ENCODE measurements around the gene GNG7.
"Not testable (repeated sequence)": the region's sequence is repeated elsewhere in the genome, so short reads cannot be mapped to it uniquely, and the experiment has no call there.

The GNG7 gene

GRCh38 chr19:2609034-2609388 lies 93.5 kb downstream of the GNG7 start:
- not testable (repeated sequence) for DNase-seq (ENCODE audit: low read depth, low spot score); H3K27ac ChIP-seq

- H3K27ac ChIP-seq: no peak overlapping the region
- no peak for DNase-seq (ENCODE audit: low read depth, low spot score)
Measured at GRCh38 chr19:2608602-2608922, 93.9 kb downstream of the GNG7 start.

- DNase-seq (ENCODE audit: low read depth, low spot score): no peak
- H3K27ac ChIP-seq: no peak overlapping the region
Measured at GRCh38 chr19:2607712-2608601, 94.5 kb downstream of the GNG7 start.

- DNase-seq (ENCODE audit: low read depth, low spot score); H3K27ac ChIP-seq: not testable (repeated sequence)
Measured at GRCh38 chr19:2606774-2607173, 95.7 kb downstream of the GNG7 start.

GRCh38 chr19:2605889-2606288 lies 96.6 kb downstream of the GNG7 start:
- H3K27ac ChIP-seq; DNase-seq (ENCODE audit: low read depth, low spot score): not testable (repeated sequence)

- no peak overlapping the region for H3K27ac ChIP-seq
- no peak for DNase-seq (ENCODE audit: low read depth, low spot score)
Measured at GRCh38 chr19:2604747-2605329, 97.7 kb downstream of the GNG7 start.

GRCh38 chr19:2603334-2603733 lies 99.2 kb downstream of the GNG7 start:
- no peak for DNase-seq (ENCODE audit: low read depth, low spot score)
- H3K27ac ChIP-seq: no peak overlapping the region

GRCh38 chr19:2602391-2603181 lies 99.9 kb downstream of the GNG7 start:
- no peak overlapping the region for H3K27ac ChIP-seq

GRCh38 chr19:2600914-2601870 lies 101.3 kb downstream of the GNG7 start:
- no peak for DNase-seq (ENCODE audit: low read depth, low spot score)
- H3K27ac ChIP-seq: no peak overlapping the region

More at GRCh38 chr19:2602391-2603181, 99.9 kb downstream of the GNG7 start:
- DNase-seq (ENCODE audit: low read depth, low spot score): no peak

- H3K27ac ChIP-seq: no peak overlapping the region
- DNase-seq (ENCODE audit: low read depth, low spot score): no peak
Measured at GRCh38 chr19:2594319-2594718, 108.2 kb downstream of the GNG7 start.

GRCh38 chr19:2592824-2593223 lies 109.7 kb downstream of the GNG7 start:
- no peak for DNase-seq (ENCODE audit: low read depth, low spot score)

GRCh38 chr19:2591537-2592291 lies 110.8 kb downstream of the GNG7 start:
- no peak overlapping the region for H3K27ac ChIP-seq
- DNase-seq (ENCODE audit: low read depth, low spot score): no peak

More at GRCh38 chr19:2592824-2593223, 109.7 kb downstream of the GNG7 start:
- H3K27ac ChIP-seq: no peak overlapping the region

- no peak overlapping the region for H3K27ac ChIP-seq
- no peak for DNase-seq (ENCODE audit: low read depth, low spot score)
Measured at GRCh38 chr19:2590630-2591399, 111.7 kb downstream of the GNG7 start.

GRCh38 chr19:2589441-2589840 lies 113.1 kb downstream of the GNG7 start:
- H3K27ac ChIP-seq: no peak overlapping the region
- DNase-seq (ENCODE audit: low read depth, low spot score): no peak

- no peak for DNase-seq (ENCODE audit: low read depth, low spot score)
- H3K27ac ChIP-seq: no peak overlapping the region
Measured at GRCh38 chr19:2588081-2588777, 114.3 kb downstream of the GNG7 start.

GRCh38 chr19:2587001-2587719 lies 115.3 kb downstream of the GNG7 start:
- no peak overlapping the region for H3K27ac ChIP-seq
- no peak for DNase-seq (ENCODE audit: low read depth, low spot score)

- no peak for DNase-seq (ENCODE audit: low read depth, low spot score)
- H3K27ac ChIP-seq: no peak overlapping the region
Measured at GRCh38 chr19:2586196-2586595, 116.3 kb downstream of the GNG7 start.

Data from epithelial cell of prostate (primary cell).